ENCODE results near the gene DNASE2B.

DNA sequence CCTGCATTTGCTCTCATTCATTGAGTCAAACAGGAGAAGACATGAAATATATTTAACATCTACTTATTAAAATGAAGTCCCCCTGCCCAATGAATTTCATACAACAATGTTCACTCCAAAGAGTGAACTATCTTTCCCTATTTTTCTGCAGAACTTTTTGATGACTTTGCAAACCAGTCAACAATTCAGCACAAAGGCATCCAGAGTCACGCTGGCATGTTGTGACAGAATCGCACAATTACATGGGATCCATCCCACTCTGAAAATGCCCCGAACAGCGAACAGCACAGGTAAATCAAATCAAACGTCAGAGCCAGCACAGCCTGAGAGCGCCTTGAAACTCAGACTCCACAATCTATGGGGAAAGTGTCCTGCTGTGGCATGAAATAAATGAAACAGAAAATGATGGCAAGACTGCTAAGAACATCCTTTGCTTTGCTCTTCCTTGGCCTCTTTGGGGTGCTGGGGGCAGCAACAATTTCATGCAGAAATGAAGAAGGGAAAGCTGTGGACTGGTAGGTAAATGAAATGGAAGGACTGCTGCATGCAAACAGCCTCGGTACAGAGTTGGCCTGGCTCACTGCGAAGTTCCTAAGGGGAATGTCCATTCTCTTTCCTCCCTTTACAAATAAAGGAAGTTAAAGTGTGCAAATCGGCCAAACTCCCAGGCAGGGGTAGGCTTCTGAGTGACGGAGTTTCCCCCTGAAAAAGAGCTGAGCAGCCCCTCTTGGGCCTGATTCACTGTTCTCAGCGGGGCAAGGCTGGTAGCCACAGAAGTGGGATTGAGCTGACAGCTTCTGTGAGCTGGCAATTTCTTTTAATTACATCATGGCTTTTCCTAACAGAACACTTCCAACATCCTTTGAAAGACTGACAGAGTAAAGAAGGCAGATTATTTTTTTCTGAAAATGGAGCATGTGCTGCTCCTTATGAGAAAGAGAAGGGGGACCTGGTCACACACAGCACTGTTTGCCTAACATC lies at the start of gene DNASE2B:
- TF ChIP-seq POLR2AphosphoS5 (IDR thresholded peaks at IDR 0.05; ENCODE audit: low read depth, low read length) (no peak), TAF1 (IDR thresholded peaks at IDR 0.05; ENCODE audit: borderline replicate concordance, insufficient read depth, low read length) (no peak)
- TF ChIP-seq, protein P1, sequence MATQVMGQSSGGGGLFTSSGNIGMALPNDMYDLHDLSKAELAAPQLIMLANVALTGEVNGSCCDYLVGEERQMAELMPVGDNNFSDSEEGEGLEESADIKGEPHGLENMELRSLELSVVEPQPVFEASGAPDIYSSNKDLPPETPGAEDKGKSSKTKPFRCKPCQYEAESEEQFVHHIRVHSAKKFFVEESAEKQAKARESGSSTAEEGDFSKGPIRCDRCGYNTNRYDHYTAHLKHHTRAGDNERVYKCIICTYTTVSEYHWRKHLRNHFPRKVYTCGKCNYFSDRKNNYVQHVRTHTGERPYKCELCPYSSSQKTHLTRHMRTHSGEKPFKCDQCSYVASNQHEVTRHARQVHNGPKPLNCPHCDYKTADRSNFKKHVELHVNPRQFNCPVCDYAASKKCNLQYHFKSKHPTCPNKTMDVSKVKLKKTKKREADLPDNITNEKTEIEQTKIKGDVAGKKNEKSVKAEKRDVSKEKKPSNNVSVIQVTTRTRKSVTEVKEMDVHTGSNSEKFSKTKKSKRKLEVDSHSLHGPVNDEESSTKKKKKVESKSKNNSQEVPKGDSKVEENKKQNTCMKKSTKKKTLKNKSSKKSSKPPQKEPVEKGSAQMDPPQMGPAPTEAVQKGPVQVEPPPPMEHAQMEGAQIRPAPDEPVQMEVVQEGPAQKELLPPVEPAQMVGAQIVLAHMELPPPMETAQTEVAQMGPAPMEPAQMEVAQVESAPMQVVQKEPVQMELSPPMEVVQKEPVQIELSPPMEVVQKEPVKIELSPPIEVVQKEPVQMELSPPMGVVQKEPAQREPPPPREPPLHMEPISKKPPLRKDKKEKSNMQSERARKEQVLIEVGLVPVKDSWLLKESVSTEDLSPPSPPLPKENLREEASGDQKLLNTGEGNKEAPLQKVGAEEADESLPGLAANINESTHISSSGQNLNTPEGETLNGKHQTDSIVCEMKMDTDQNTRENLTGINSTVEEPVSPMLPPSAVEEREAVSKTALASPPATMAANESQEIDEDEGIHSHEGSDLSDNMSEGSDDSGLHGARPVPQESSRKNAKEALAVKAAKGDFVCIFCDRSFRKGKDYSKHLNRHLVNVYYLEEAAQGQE (IDR thresholded peaks at IDR 0.05; ENCODE audit: insufficient read depth in 1 of 2, low read depth in 2 of 2, low read length in 2 of 2): no peak
